ENCODE measurements around the gene LYVE1. TPM values are rescaled to one million over a fixed set of nuclear protein-coding genes. Genes with fewer than 3 reads are reported as not detected.

LYVE1 gene
- total and polyA plus RNA-seq, 2 of the 13 experiments (the other 11 are each of a cell fraction or from before 2014, with no cell fraction given), result 1.2 to 1.4 TPM

GRCh38 chr11:10540915-10541560, 27.4 kb downstream of the LYVE1 start, which contains the start of gene RNF141 (continued):
- TF ChIP-seq DMAP1 (CRISPR knock-in tag; IDR thresholded peaks at IDR 0.05) (peak; percentile 71), ZNF543 (CRISPR knock-in tag; IDR thresholded peaks at IDR 0.05) (peak; percentile 84), PHF8 (CRISPR knock-in tag; IDR thresholded peaks at IDR 0.05) (peak; percentile 99), DNMT1 (CRISPR knock-in tag; IDR thresholded peaks at IDR 0.05) (no peak), GPN1 (CRISPR knock-in tag; IDR thresholded peaks at IDR 0.05; ENCODE audit: borderline replicate concordance) (no peak), CEBPZ (IDR thresholded peaks at IDR 0.05; ENCODE audit: low read length) (no peak), SYNCRIP (IDR thresholded peaks at IDR 0.05; ENCODE audit: insufficient read depth, low read depth, low read length) (no peak), ZNF280D (CRISPR knock-in tag; IDR thresholded peaks at IDR 0.05) (0 out of 2 replicates have a peak, but pooled peaks have one; percentile 51), POGK (CRISPR knock-in tag; conservative IDR thresholded peaks at IDR 0.05) (peak; percentile 64; the same call in 1 of the 2 replicates), ATF7-NPFF (CRISPR knock-in tag; IDR thresholded peaks at IDR 0.05; ENCODE audit: low read depth) (peak; percentile 73), TAF15 (IDR thresholded peaks at IDR 0.05; ENCODE audit: low read depth, low read length, poor library complexity, severe bottlenecking) (no peak), ETS1 (CRISPR knock-in tag; IDR thresholded peaks at IDR 0.05) (0 out of 2 replicates have a peak, but pooled peaks have one; percentile 54), ZNF776 (CRISPR knock-in tag; IDR thresholded peaks at IDR 0.05) (peak; percentile 27; the same call in 1 of the 2 replicates), ZBTB46 (CRISPR knock-in tag; IDR thresholded peaks at IDR 0.05; ENCODE audit: borderline replicate concordance) (no peak)

Data from HepG2 (cell line).